Esophagus squamous epithelium (tissue), 4 donors: Measurements from ENCODE around the gene MORN1.

Experiments used
- CTCF ChIP-seq, 6 experiments: fragments of 450-650 bp in 4 of 6; fragments of 200-600 bp in 2 of 6; sonication (generic) in 2 of 6; IDR thresholded peaks; one replicate each; pipeline ENCODE4 v1.5.1; 2016 to 2019; ENCODE audit warnings: antibody characterized with exemption in 6 of 6, mild to moderate bottlenecking in 4 of 6, moderate library complexity in 4 of 6
- POLR2A ChIP-seq, 4 donors: fragments of 450-650 bp; IDR thresholded peaks; one replicate each; pipeline ENCODE4 v1.6.1; 2017; ENCODE audit warnings: antibody characterized with exemption in 4 of 4, mild to moderate bottlenecking in 4 of 4, moderate library complexity in 3 of 4

DNA sequence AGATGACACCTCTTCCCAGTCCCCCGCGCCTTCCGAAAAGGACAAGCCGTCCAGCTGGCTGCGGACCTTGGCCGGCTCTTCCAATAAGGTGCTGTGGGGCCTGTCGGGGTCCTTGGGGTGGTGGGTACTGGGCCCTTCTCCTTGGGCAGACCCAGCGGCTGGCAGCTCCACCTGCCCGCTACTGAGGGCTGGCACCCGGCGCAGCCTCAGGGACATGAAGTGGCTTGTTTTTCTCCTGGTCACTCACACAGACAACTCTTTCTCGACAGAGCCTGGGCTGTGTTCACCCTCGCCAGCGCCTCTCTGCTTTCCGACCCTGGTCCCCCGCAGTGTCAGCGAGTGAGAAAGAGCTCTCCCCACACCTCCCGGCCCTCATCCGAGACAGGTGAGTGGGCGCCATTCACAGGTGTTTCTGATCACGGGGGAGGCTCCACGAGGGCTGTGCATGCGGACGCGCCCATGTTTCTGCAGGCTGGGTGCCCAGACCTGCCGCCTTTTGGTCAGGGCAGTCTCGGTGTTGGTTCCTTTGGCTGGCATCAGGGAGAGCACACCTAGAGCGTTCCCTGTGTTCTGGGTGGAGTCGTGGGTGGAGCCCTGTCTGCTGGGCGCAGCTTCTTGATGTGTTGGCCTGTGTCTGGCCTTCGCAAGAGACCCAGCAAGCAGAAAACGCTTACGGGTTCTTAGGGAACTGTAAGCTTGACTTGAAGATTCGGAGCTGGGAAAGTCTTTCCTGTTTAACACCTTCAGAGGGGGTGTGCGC, 88.2 kb downstream of the MORN1 start:
- TF ChIP-seq CTCF (IDR thresholded peaks at IDR 0.05) (no peak), POLR2A (IDR thresholded peaks at IDR 0.05) (no peak)
